Activated CD4-positive, alpha-beta T cell treated with anti-CD3 and anti-CD28 coated beads, Interleukin-2, amount 50 U/mL, for 1 hour (primary cell): ENCODE data around the gene IQCN.

Experiments used
- DNase-seq: peaks from one replicate; pipeline ENCODE4 v3.0.0-alpha.2; 2020

The IQCN gene, protein sequence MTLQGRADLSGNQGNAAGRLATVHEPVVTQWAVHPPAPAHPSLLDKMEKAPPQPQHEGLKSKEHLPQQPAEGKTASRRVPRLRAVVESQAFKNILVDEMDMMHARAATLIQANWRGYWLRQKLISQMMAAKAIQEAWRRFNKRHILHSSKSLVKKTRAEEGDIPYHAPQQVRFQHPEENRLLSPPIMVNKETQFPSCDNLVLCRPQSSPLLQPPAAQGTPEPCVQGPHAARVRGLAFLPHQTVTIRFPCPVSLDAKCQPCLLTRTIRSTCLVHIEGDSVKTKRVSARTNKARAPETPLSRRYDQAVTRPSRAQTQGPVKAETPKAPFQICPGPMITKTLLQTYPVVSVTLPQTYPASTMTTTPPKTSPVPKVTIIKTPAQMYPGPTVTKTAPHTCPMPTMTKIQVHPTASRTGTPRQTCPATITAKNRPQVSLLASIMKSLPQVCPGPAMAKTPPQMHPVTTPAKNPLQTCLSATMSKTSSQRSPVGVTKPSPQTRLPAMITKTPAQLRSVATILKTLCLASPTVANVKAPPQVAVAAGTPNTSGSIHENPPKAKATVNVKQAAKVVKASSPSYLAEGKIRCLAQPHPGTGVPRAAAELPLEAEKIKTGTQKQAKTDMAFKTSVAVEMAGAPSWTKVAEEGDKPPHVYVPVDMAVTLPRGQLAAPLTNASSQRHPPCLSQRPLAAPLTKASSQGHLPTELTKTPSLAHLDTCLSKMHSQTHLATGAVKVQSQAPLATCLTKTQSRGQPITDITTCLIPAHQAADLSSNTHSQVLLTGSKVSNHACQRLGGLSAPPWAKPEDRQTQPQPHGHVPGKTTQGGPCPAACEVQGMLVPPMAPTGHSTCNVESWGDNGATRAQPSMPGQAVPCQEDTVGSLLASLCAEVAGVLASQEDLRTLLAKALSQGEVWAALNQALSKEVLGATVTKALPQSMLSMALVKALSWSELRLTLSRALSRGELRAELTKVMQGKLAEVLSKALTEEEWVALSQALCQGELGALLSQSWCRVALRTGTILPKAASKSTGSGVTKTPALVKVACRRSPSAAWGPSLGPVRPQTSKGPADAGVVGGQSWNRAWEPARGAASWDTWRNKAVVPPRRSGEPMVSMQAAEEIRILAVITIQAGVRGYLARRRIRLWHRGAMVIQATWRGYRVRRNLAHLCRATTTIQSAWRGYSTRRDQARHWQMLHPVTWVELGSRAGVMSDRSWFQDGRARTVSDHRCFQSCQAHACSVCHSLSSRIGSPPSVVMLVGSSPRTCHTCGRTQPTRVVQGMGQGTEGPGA (N-terminal part only)

GRCh38 chr19:18274219-18274780 lies at the start of gene IQCN:
TSS of gene IQCN (minus strand) at chr19:18274452. CDS start at chr19:18269478, 4,974 bp downstream.
- DNase-seq = no peak

DNA sequence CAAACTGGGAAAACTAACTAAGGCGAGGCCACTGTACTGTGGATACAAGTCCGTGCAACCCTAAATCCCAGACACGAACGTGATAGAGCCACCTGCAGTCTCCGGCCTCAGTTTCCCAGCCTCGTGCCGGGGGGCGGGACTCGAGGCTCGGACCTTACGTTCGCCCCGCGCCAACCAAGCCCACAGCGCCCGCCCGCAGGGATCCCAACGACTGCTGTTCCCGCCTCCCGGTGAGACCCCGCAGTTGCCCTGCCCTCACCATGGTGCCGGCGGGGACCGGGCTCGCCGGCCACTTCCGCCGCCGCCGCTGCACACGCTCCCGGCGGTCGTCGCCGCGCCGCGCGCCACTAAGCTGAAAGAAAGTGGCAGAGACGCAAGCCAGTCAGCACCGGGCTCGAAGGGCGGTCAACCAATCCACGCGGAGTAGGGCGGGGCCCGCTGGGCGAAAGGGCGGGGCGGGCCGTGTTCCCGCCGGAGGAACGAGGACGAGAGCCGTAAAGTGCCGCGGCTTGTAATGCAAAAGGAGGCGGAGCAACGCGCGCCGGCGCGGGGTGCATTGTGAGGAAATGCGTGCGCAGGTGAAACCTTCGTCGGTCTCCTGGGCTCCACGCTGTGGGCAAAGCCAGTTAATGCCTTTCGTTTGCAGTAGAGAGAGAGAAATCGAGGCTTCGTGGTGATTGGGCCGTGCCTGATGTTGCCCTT lies 48.7 kb upstream of the IQCN start, which contains the start of gene LSM4:
TSS of gene LSM4 (minus strand) at position 318 of the 702 bp plus-strand sequence. CDS start at position 262, 56 bp downstream.
- peak; percentile 100 for DNase-seq

- DNase-seq = no peak
Measured at GRCh38 chr19:18322318-18322758, 48.1 kb upstream of the IQCN start.

DNA sequence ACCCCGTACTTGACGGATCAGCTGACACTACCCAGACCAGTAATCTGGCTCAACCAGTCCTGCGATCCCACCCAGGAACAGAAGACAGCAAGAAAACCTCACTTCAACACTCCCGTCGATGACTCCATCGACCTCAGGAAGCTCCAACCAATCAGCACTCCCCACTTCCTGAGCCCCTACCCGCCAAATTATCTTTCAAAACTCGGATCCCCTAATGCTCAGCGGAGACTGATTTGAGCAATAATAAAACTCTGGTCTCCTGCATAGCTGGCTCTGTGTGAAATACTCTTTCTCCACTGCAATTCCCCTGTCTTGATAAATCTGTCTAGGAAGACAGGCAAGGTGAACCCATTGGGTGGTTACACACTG lies 47.5 kb upstream of the IQCN start:
- no peak for DNase-seq

GRCh38 chr19:18320865-18321733 lies 46.8 kb upstream of the IQCN start:
- DNase-seq = no peak

GRCh38 chr19:18319591-18320135 lies 45.4 kb upstream of the IQCN start:
- no peak for DNase-seq

DNA sequence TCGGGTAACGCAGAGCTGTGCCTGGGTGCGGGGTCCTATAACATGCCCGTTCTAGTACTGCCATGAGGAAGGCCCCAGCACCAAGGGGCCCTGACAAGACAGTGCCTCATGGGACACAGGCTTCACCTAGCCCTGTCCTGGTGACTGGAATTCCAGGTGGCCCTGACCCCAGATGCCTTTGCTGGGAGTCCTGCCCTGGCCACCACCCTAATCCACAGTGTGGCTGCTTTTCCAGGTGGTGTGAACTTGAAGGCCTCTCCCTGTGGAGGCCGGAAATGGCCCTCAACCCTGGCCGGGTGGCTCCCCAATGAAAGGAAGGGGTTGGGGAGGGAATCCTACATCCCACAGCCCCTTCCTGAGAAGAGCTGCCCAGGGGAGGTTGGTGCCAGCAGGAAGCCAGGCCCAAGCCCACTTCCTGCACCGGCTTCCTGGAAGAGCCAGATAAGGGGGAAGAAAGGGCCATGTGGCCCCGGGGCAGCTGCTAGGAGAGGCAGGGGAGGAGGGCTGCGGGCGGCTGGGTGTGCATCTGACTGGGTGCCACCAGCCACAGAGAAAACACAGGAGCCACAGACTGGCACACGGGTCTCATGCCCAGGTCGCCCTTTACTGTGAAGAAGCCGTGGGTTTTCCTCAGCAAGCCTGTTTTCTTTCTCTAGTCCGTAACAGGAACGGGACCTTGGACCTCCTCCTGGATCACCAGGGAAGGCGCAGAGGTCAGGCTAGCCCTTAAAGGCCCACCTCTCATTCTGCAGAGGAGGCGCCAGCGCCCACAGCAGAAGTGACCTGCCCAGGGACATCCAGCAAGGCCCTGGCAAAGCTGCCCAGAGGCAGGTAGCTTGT lies 43.9 kb upstream of the IQCN start:
- DNase-seq = peak; percentile 44

DNA sequence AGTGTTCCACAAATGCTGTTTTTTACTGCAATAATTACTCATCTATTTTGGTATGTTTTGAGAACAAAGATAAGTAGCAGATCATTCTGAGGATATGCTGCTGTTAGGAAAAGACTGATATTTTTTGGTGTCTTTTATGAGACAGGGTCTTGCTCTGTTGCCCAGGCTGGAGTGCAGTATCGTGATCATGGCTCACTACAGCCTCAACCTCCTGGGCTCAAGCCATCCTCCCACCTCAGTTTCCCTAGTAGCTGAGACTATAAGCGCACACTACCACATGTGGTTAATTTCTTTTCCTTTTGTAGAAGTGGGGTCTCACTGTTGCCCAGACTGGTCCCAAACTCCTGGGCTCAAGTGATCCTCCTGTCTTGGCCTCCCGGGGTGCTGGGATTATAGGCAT lies 39.1 kb upstream of the IQCN start:
- DNase-seq = no peak

- DNase-seq = no peak
Measured at GRCh38 chr19:18312092-18312534, 37.9 kb upstream of the IQCN start.

GRCh38 chr19:18311502-18312091 lies 37.3 kb upstream of the IQCN start:
- DNase-seq = no peak

- no peak for DNase-seq
Measured at GRCh38 chr19:18310966-18311365, 36.7 kb upstream of the IQCN start.

DNA sequence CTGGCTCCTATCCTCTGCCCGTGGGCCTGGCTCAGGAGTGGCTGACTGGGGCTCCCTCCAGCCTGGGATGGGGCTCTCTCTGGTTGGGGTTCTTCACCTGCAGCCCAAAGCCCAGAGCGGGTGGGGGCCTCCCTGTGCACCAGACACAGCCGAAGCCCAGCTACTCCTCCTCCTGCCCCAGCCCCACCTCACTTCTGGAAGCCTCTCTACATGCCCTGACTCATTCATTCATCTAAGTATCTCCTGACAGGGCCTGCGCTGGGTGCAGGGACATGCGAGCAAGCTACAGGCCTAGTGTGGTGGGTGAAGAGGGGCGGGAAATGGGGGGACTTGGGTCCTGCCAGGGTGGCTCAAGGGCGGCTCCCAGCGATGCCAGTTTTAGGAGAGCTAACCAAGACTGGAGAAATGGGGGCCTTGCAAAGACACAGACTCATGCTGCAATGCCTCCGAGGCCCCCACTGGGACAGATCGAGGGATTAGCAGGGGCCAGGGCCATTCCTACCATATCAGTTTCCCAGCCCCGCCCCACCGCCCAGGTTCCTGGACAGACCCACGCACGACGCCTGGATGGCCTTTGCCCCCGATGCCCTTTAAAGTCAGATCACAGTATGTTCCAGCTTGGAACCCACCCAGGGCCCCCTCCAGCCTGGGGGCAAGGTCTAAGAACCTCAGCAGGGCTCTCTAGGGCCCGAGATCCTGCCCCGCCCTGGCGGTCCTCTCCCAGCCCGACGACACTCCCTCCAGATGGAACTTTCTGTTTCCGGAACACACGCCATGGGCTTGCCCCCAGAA lies 36.1 kb upstream of the IQCN start:
- DNase-seq = no peak

DNA sequence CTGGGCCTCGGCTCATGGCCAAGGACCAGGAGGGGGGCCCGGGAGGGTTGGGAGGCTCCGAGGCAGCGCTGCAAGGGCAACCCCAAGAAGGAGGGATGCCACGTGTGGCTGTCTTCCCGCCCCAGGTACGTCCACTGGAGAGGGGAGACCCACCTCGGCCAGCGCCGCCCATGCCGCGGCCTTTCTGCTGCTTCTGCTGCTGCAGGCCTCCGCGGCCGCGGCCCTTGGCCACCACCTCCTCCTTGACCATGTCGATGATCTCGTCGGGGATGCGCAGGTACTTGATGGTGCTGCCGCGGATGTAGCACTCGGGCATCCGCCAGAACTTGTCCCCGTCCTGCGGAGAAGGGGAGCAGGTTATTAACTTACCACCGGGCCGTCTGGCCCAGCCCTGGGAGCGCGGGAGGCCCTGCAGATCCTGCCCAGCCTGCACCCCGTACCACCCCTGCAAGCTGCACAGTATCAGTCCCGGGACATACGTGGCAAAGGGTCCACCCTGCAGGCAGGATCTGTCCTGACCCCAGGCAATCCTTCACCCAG lies 35.3 kb upstream of the IQCN start:
- no peak for DNase-seq

- no peak for DNase-seq
Measured at GRCh38 chr19:18308948-18309325, 34.7 kb upstream of the IQCN start.

DNA sequence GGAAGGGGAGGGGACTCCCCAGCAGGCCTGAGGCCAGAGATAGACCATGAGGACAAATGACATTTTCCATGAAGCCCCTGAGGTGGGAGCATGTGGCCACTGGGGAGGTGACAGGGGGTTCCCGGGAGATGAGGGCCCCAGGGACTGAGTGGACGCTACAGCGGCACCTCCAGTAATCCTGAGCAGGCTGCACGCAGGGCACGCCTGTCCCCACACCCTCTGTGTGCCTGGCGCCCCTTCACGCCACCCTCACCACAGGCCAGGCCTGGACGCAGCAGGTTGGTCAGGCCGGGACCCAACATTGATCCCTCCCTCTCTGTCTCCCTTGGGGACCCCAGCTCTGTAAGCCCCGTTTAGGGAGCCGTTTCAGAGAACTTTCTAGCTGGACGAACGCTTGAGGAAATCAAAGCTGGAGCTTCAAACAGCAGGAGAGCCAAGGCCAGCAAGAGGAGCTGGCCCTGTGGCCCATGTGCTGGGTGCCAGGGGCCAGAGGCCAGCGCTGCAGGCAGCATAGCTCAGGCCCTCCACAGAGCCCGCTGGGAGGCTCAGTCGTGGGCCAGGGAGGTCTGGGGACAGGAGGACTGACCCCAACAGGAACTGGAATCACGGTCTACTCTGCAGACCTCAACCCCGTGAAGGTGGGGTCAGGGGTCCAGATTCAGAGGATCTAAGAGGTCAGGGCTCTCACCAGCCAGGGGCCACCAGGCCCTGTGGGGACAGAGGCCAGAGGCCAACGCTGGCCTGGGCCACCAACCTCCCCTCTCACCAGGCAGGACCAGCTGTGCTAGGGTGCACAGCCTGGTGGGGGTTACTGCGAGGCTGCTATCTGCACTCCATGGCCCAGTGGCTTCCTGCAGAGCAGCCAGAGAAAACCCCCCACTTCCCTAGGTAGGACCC lies 34.0 kb upstream of the IQCN start:
- no peak for DNase-seq

DNA sequence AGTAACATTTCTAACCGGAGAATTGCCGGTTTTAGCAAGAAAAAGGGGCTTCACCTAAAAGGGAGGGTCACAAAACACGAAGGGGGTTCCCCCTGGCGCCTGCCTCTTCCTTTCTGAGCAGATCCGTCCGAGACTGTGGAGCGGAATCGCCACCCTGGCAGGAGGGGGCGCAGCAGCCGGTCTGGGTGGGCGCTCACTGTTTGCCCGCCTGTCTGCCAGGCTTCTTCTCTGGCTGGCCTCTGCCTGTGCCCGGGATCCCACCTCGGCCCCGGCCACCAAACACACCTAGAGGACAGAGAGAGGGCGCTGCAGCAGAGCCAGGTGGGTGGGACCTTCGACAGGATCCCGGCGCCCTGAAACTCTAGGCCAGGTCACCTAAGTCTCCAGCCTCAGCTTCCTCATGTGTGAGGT lies 33.0 kb upstream of the IQCN start:
- DNase-seq = no peak

DNA sequence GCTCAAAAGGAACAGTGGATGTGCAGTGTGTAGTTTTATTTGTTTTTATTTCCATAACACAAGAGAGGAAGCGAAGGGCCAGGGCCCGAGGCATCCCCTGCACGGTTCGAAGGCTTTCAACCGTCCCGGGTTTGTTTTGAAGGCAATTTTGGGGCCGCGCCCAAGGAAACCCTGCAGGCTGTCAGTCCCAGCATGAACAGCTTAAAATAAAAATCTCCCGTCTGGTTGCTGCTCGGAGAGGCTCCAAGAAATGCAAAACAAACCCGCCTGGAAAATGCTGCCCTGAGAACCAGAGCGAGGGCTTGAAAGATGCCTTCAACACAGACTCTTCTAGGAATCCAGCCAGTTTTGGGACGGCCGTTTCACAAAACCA lies 32.6 kb upstream of the IQCN start:
- no peak for DNase-seq
